HG03342 (cell line): ENCODE results near the gene FBLN1.
"Not testable (repeated sequence)": the region's sequence is repeated elsewhere in the genome, so short reads cannot be mapped to it uniquely, and the experiment has no call there.

ENCODE experiments used
- ATAC-seq: cut with Tn5 transposase; IDR thresholded peaks from one replicate; pipeline ENCODE4 v1.9.1; 2021; ENCODE audit warnings: mild to moderate bottlenecking, moderate library complexity; ENCODE audit not compliant: unreplicated experiment

FBLN1 gene

GRCh38 chr22:45600790-45601730, 98.4 kb downstream of the FBLN1 start:
- ATAC-seq, result no peak

GRCh38 chr22:45602004-45602733, 99.5 kb downstream of the FBLN1 start:
- ATAC-seq, result no peak

GRCh38 chr22:45602824-45603595, 100.3 kb downstream of the FBLN1 start:
- no peak for ATAC-seq

GRCh38 chr22:45603619-45604018, 100.9 kb downstream of the FBLN1 start:
- ATAC-seq, result no peak

DNA sequence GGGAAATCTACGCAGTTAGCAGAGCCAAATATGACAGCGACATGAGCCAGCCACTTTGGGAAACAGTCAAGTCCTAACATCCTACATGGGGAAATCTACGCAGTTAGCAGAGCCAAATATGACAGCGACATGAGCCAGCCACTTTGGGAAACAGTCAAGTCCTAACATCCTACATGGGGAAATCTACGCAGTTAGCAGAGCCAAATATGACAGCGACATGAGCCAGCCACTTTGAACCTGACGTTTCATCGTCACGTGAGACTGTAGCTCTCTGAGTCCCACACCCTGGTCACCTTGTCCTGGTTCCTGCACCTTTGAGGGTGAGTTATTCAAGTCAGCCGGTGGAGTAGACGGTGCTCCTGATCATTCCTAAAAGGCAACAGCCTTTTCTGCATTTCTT, 105.4 kb downstream of the FBLN1 start:
- ATAC-seq, result not testable (repeated sequence)

DNA sequence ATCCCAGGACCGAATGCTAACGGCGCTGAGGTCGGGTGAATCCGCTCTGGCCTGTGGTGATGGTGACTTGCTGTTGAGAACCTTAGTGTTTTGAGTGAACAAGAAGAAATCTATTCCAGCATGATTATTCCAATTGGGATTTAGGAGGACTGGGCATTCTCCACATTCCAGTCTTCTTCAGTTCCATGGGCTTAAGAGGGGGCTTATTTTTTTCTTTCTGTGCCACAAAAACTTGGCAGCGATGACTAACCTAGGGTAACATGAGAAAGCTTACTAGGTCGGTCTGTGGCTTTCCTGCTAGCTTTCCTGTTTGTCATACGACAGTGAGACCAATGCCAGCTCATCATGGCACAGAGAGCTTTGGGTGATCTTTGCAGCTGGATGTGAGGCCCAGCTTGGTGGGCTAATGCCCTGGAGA, 106.1 kb downstream of the FBLN1 start:
- no peak for ATAC-seq

DNA sequence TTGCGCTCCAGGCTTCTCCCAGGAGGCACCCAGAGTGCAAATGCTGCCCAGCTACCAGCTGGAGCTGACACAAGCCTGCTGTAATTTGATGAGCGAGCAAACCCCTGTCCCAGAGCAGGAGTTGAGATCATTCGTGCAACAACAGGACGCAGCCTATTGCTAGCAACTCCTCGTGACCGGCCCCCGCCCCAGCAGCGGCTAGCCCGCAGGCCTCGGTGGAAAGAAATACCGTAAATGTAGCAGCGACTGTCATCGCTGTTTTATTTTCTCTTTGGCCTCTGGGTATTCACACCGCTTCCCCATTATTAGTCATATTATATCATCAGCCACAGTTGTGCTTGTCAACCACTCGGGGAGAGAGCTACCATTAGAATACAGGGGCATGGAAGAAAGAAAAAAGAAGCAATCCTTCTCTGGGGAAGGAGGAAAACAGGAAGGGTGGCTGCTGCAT, 109.8 kb downstream of the FBLN1 start:
- no peak for ATAC-seq

DNA sequence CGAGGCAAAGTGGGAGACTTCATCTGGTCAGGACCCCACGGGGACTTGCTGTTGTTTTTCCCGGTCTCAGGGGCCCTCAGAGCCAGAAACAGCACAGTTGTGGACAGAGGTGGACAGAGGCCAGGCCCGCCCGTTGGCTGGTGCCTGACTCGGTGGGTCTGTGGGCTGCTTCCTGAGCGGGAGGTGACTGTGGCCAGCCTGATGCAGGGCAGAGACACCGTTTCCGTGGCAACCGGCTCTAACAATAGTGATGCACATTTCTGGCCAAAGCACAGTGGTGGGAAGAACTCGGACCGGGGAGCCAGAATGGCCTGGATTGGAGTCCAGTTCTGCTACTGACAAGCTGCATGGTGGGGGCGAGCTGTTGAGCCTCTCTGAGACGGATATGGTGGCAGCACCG, 110.3 kb downstream of the FBLN1 start:
- no peak for ATAC-seq

DNA sequence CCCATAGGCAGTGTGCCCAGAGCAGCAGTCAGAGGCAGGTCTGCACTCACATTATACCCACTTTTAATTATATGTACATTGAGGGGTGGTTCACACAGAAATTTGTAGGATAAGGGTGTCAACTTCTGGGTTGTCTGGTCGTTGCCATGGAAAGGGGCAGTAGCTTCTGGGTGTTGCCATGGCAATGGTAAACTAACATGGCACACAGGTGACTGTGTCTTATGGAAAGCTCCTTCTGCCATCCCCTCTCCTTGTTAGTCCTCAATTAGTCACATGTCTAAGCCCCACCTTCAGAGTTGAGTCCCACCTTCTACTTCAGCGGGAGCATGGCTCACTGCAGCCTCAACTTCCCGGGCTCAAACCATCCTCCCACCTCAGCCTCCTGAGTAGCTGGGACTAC, 112.7 kb downstream of the FBLN1 start:
- ATAC-seq, result no peak

DNA sequence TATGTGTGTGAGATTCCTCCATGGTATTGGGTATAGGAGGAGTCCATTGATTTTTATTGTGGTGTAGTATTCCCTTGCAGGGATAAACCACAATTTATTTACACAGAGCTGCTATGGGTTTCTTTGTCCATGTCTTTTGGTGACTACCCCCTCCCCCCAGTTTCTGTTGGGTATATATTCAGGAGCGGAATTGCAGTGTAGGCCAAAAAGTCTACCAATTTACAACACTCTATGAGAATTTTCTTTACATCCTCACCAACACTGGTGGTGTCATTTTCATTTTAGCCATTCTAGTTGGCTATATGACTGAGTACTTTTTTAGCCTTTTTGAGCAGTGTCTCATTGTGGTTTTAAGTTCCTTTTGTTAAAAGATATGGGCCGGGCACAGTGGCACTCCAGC, 113.7 kb downstream of the FBLN1 start:
- ATAC-seq, result no peak

DNA sequence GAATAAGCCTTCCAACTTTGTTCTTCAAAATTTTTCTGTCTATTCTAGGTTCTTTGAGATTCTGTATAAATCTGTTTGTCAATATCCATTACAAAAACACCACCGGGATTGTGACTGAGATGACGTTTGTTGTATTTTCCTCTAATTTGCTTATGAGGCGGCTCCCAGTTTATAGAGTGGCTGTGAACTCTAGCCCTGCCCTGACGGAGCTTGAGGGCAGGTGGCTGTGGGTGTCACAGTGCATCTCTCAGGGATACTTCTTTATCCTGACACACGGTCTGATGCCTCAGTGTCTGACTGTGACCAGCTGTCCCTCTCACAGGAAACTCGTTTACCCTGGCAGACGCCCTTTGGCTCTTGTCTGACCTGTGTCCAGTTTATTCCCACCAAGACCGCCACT, 115.3 kb downstream of the FBLN1 start:
- no peak for ATAC-seq

DNA sequence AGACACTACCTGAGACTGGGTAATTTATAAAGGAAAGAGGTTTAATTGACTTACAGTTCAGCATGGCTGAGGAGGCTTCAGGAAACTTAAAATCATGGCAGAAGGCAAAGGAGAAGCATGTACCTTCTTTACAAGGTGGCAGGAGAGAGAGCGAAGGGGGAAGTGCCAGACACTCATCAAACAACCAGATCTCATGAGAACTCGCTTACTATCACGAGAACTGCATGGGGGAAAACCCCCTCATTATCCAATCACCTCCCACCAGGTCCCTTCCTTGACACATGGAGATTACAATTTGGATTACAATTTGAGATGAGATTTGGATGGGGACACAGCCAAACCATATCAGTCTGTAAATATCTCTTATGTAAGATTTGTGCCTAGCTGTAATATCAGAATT, 118.0 kb downstream of the FBLN1 start:
- no peak for ATAC-seq

- ATAC-seq, result no peak
These were observed 119.3 kb downstream of the FBLN1 start for GRCh38 chr22:45621836-45622600.

GRCh38 chr22:45623464-45624145, 120.9 kb downstream of the FBLN1 start:
- ATAC-seq, result not testable (repeated sequence)

GRCh38 chr22:45626198-45626651, 123.5 kb downstream of the FBLN1 start:
- ATAC-seq, result no peak

DNA sequence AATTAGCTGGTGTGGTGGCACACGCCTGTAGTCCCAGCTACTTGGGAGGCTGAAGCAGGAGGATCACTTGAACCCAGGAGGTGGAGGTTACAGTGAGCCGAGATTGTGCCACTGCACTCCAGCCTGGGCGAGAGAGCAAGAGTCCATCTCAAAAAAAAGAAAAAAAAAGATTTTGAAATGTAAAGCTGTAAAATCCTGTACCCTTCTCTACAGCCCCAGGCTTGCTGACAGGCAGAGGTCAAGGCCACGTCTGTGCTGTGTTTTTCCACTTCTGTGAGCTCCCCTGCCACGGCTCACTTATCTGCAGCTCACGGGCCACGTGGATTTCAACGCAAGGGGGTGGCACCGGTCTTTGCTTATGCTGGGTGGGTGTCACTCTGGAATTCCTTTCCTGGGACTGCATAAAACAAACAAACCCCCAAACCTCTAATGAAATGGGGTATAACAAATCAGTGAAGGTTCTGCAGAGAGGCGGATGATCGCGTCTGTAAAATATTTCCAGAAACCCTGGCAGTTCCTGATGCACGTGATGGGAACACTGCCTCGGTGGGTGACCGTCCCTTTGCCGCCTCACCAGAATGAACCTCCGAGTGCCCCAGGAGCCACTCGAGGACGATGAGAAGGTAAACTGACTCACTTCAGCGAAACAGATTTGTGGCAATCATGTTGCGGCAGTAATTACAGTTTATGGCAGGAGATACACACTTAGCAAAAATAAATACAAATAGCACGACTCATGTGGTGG, 125.0 kb downstream of the FBLN1 start:
- no peak for ATAC-seq

GRCh38 chr22:45628515-45628914, 125.8 kb downstream of the FBLN1 start:
- ATAC-seq, result no peak

DNA sequence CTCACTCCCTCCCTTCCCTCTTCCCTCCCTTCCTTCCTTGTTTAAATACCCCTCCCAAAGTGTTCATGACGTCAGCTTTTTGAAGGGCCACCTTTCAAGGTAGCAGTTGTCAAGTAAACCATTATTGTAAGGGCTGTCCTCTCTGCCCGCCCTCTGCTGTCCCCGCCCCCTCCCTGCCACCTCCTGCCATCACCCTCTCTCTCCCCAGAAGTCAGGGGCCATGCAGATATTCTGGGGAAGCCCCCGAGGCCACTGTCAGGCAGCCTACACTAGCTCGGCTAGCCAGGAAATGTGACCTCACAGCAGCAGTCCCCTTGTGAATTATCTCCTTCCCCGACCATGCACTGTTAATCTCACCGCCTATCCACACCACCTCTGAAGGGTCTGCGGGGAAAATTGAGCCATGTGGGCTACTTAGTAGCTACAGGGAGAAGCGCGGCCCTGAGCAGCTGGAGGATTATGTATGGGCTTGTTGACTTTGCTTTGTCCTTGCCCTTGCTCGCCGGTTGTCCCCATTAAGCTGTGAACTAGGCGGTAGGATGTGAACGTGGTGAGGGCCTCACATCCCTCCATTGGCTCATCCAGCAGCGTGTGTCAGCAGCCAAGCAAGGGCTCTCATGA, 126.9 kb downstream of the FBLN1 start:
- ATAC-seq, result no peak

GRCh38 chr22:45630436-45630835, 127.8 kb downstream of the FBLN1 start:
- no peak for ATAC-seq
